Osteoblast (primary cell): ENCODE results near the gene CTXN3. TPM values are rescaled to one million over a fixed set of nuclear protein-coding genes. Genes with fewer than 3 reads are reported as not detected.
A peak's percentile ranks its signal among the peaks of the same experiment; 100 is the strongest.

Source experiments
- DNase-seq: peaks from one replicate; pipeline ENCODE4 v3.0.0; 2011; ENCODE audit warnings: low spot score, mixed read lengths; ENCODE audit not compliant: insufficient read length; ENCODE audit errors: missing footprints
- H2AFZ ChIP-seq: 2 replicates; pipeline ENCODE4 v1.6.0; 2011; ENCODE audit warnings: mild to moderate bottlenecking, low read length
- H3K27ac ChIP-seq: 2 replicates; pipeline ENCODE4 v1.5.1; 2011; ENCODE audit warnings: mild to moderate bottlenecking, low read depth, low read length, moderate library complexity
- H3K27me3 ChIP-seq: 2 replicates; pipeline ENCODE4 v1.6.0; 2012; ENCODE audit warnings: mild to moderate bottlenecking, control low read depth, inconsistent platforms, low read length, moderate library complexity; ENCODE audit not compliant: insufficient read depth
- H3K36me3 ChIP-seq: 2 replicates; pipeline ENCODE4 v1.5.1; 2011; ENCODE audit warnings: mild to moderate bottlenecking, low read length, control low read depth, moderate library complexity; ENCODE audit not compliant: insufficient read depth
- H3K4me1 ChIP-seq: 2 replicates; pipeline ENCODE4 v1.5.1; 2011; ENCODE audit warnings: mild to moderate bottlenecking, low read length, control low read depth, moderate library complexity; ENCODE audit not compliant: insufficient read depth
- H3K4me2 ChIP-seq: 2 replicates; pipeline ENCODE4 v1.6.0; 2011; ENCODE audit warnings: mild to moderate bottlenecking, low read length; ENCODE audit not compliant: insufficient read depth
- H3K4me3 ChIP-seq: fragments of 200-600 bp; sonication (generic); 3 replicates; pipeline ENCODE4 v1.5.1; 2012; ENCODE audit warnings: mild to moderate bottlenecking, low read length, inconsistent platforms; ENCODE audit not compliant: insufficient read depth
- H3K79me2 ChIP-seq: 2 replicates; pipeline ENCODE4 v1.6.0; 2012; ENCODE audit warnings: mild to moderate bottlenecking, low read length, control low read depth, inconsistent platforms; ENCODE audit not compliant: insufficient read depth
- H3K9me3 ChIP-seq: 2 replicates; pipeline ENCODE4 v1.5.1; 2011; ENCODE audit warnings: low read depth, low read length, control low read depth
- H4K20me1 ChIP-seq: 2 replicates; pipeline ENCODE4 v1.6.0; 2012; ENCODE audit warnings: mild to moderate bottlenecking, low read length, control low read depth; ENCODE audit not compliant: insufficient read depth
- CTCF ChIP-seq: IDR thresholded peaks from 2 replicates; pipeline ENCODE4 v1.5.1; 2011; ENCODE audit warnings: mild to moderate bottlenecking, low read depth, low read length, moderate library complexity; ENCODE audit errors: extremely low read depth
- total RNA-seq: library from RNA; depleted of rRNA; stranded (reverse); fragments of >200 nt; gene quantifications from 2 replicates; pipeline ENCODE4 v1.2.3, GENCODE V29; 2012

CTXN3 gene
- total RNA-seq, 1 donor = not detected

GRCh38 chr5:127702434-127702833, 53.6 kb downstream of the CTXN3 start:
- Histone ChIP-seq H3K79me2 (no peaks in the 10 kb centered on the region), H3K4me1 (peaks cover 3% of the 10 kb centered on the region), H3K4me3 (no peak overlapping the region), H3K36me3 (no peaks in the 10 kb centered on the region), H2AFZ (no peak overlapping the region), H3K9me3 (no peaks in the 10 kb centered on the region), H3K27me3 (no peaks in the 10 kb centered on the region), H3K27ac (no peak overlapping the region), H3K4me2 (no peak overlapping the region), H4K20me1 (no peaks in the 10 kb centered on the region)
- no peak for TF ChIP-seq CTCF
- DNase-seq = peak; percentile 13

- no peak within 1 kb of the TSS for H3K4me2 ChIP-seq
- no peak within 1 kb of the TSS for H3K27ac ChIP-seq
- H3K79me2 ChIP-seq = no peaks in the 10 kb centered on the region
- no peak within 1 kb of the TSS for H3K4me3 ChIP-seq
- peaks cover 3% of the 10 kb centered on the region for H3K4me1 ChIP-seq
- H3K36me3 ChIP-seq = no peaks in the 10 kb centered on the region
- H3K27me3 ChIP-seq = no peaks in the 10 kb centered on the region
- DNase-seq = no peak
- TF ChIP-seq CTCF = no peak
- H2AFZ ChIP-seq = no peak within 1 kb of the TSS
- no peaks in the 10 kb centered on the region for H4K20me1 ChIP-seq
- H3K9me3 ChIP-seq = no peaks in the 10 kb centered on the region
Measured at GRCh38 chr5:127702926-127703561, 54.2 kb downstream of the CTXN3 start, which contains the start of gene CCDC192. TSS of gene CCDC192 (plus strand) at chr5:127703391. CDS start at chr5:127703446, 55 bp downstream.

GRCh38 chr5:127705120-127705892, 56.4 kb downstream of the CTXN3 start:
- no peak overlapping the region for H3K27ac ChIP-seq
- TF ChIP-seq CTCF = no peak
- peak; percentile 74 for DNase-seq
- no peak overlapping the region for H2AFZ ChIP-seq
- no peaks in the 10 kb centered on the region for H3K36me3 ChIP-seq
- peaks cover 3% of the 10 kb centered on the region for H3K4me1 ChIP-seq
- H3K27me3 ChIP-seq = peaks cover 5% of the 10 kb centered on the region
- H3K79me2 ChIP-seq = no peaks in the 10 kb centered on the region
- no peak overlapping the region for H3K4me3 ChIP-seq
- H3K4me2 ChIP-seq = peak overlapping the region; percentile 2
- H3K9me3 ChIP-seq = no peaks in the 10 kb centered on the region
- H4K20me1 ChIP-seq = no peaks in the 10 kb centered on the region

- Histone ChIP-seq H3K79me2 (no peaks in the 10 kb centered on the region), H3K4me2 (no peak overlapping the region), H3K4me1 (peaks cover 3% of the 10 kb centered on the region), H2AFZ (no peak overlapping the region), H3K4me3 (no peak overlapping the region), H3K9me3 (no peaks in the 10 kb centered on the region), H3K27me3 (peaks cover 5% of the 10 kb centered on the region), H3K36me3 (no peaks in the 10 kb centered on the region), H4K20me1 (no peaks in the 10 kb centered on the region), H3K27ac (no peak overlapping the region)
- no peak for DNase-seq
- no peak for TF ChIP-seq CTCF
Measured at GRCh38 chr5:127706691-127707090, 57.8 kb downstream of the CTXN3 start.
